Erythroblast (primary cell): ENCODE results near the gene MAN1A2.

Experiments
- GATA1 ChIP-seq: IDR thresholded peaks from 2 replicates; pipeline ENCODE4 v1.6.1; 2011; ENCODE audit warnings: low read depth, mild to moderate bottlenecking, control low read depth, low read length, moderate library complexity
- POLR2A ChIP-seq: IDR thresholded peaks from 2 replicates; pipeline ENCODE4 v1.6.1; 2011; ENCODE audit warnings: mild to moderate bottlenecking, low read length

DNA sequence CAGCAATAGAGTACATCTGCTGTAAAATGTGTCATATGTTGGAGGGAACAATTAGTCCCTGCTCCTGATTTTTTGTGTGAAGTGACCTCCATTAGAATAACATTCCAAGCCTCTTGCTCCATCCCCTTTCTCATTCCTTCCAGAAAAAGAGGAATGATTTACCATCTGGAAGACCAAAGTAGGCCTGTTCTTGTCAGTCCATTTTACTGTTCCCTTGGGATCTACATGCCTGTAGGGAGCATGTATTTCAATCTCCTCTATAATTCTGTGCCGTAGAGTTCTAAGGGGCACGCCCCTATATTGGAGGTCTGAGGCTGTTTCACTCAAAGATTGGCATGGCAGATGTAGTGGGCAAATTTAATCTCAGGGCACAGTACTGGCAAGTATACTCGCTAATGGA lies 48.8 kb upstream of the MAN1A2 start:
- TF ChIP-seq POLR2A (no peak), GATA1 (no peak)
